Measurements from ENCODE around the gene TOM1.

DNA sequence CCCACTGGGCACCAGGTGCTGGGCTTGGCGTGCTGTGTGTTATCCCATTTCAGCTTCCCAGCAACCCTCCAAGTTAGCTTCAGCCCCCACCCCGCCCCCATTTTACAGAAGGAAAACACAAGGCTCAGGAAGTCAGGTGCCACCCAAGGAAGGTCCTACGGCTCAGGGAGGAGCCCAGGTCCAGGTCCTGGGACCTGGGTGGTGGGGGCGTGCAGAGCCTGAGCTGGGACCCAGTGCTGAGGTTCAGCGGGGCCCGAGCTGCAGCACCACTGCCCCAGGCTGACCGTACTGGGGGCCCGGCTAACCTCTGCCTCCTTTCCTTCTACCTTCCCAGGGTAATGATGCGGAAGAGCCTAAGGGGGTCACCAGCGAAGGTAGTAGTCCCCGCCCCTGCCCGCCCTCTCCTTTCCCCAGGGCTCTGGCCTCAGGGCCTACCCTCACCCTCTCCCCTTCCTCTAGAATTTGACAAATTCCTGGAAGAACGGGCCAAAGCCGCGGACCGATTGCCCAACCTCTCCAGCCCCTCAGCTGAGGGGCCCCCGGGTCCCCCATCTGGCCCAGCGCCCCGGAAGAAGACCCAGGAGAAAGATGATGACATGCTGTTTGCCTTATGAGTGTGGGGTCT lies 47.0 kb downstream of the TOM1 start:
- TF ChIP-seq, protein P1, sequence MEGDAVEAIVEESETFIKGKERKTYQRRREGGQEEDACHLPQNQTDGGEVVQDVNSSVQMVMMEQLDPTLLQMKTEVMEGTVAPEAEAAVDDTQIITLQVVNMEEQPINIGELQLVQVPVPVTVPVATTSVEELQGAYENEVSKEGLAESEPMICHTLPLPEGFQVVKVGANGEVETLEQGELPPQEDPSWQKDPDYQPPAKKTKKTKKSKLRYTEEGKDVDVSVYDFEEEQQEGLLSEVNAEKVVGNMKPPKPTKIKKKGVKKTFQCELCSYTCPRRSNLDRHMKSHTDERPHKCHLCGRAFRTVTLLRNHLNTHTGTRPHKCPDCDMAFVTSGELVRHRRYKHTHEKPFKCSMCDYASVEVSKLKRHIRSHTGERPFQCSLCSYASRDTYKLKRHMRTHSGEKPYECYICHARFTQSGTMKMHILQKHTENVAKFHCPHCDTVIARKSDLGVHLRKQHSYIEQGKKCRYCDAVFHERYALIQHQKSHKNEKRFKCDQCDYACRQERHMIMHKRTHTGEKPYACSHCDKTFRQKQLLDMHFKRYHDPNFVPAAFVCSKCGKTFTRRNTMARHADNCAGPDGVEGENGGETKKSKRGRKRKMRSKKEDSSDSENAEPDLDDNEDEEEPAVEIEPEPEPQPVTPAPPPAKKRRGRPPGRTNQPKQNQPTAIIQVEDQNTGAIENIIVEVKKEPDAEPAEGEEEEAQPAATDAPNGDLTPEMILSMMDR (IDR thresholded peaks at IDR 0.05; ENCODE audit: low read depth, low read length): no peak
- no peak for TF ChIP-seq POLR2A (IDR thresholded peaks at IDR 0.05; ENCODE audit: extremely low read depth, insufficient read length)
- TF ChIP-seq, protein P2, sequence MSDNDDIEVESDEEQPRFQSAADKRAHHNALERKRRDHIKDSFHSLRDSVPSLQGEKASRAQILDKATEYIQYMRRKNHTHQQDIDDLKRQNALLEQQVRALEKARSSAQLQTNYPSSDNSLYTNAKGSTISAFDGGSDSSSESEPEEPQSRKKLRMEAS (IDR thresholded peaks at IDR 0.05; ENCODE audit: low read depth, low read length): no peak
- no peak for TF ChIP-seq MYC (IDR thresholded peaks at IDR 0.05; ENCODE audit: low read depth, low read length)
